Smooth muscle cell (in vitro differentiated cells): ENCODE measurements around the gene B3GALNT2. TPM values are rescaled to one million over a fixed set of nuclear protein-coding genes. Genes with fewer than 3 reads are reported as not detected.

Experiments used
- DNase-seq: peaks from one replicate; lab custom pipeline; 2025; ENCODE audit not compliant: unreplicated experiment; lab: John Stamatoyannopoulos, UW
- H2AFZ ChIP-seq: fragments of 200-600 bp; sonication (generic); 2 replicates; pipeline ENCODE4 v1.6.0; 2016; ENCODE audit warnings: antibody characterized with exemption, low read depth, mild to moderate bottlenecking
- H3F3A ChIP-seq: fragments of 200-600 bp; sonication (generic); 2 replicates; pipeline ENCODE4 v1.6.0; 2017; ENCODE audit warnings: antibody characterized with exemption, low read depth
- H3K27ac ChIP-seq: fragments of 200-600 bp; sonication (generic); 2 replicates; pipeline ENCODE4 v1.5.1; 2016; ENCODE audit warnings: low read depth, mild to moderate bottlenecking
- H3K27me3 ChIP-seq: fragments of 200-600 bp; sonication (generic); 2 replicates; pipeline ENCODE4 v1.6.1; 2016; ENCODE audit warnings: low read depth, mild to moderate bottlenecking
- H3K36me3 ChIP-seq: fragments of 200-600 bp; sonication (generic); 2 replicates; pipeline ENCODE4 v1.5.1; 2016; ENCODE audit warnings: low read depth
- H3K4me1 ChIP-seq: fragments of 200-600 bp; sonication (generic); 2 replicates; pipeline ENCODE4 v1.5.1; 2016; ENCODE audit warnings: low read depth
- H3K4me2 ChIP-seq: fragments of 200-600 bp; sonication (generic); 2 replicates; pipeline ENCODE4 v1.6.0; 2016; ENCODE audit warnings: mild to moderate bottlenecking
- H3K4me3 ChIP-seq: fragments of 200-600 bp; sonication (generic); 2 replicates; pipeline ENCODE4 v1.5.1; 2016; ENCODE audit warnings: mild to moderate bottlenecking
- H3K79me2 ChIP-seq: fragments of 200-600 bp; sonication (generic); 2 replicates; pipeline ENCODE4 v1.6.0; 2016; ENCODE audit warnings: low read depth, mild to moderate bottlenecking
- H3K9ac ChIP-seq: fragments of 200-600 bp; sonication (generic); 2 replicates; pipeline ENCODE4 v1.6.0; 2016; ENCODE audit warnings: low read depth
- H3K9me3 ChIP-seq: fragments of 200-600 bp; sonication (generic); replicated peaks from 2 replicates; pipeline ENCODE4 v1.5.1; 2016; ENCODE audit warnings: low read depth
- H4K20me1 ChIP-seq: fragments of 200-600 bp; sonication (generic); 2 replicates; pipeline ENCODE4 v1.6.0; 2016; ENCODE audit warnings: low read depth
- CTCF ChIP-seq: fragments of 200-600 bp; sonication (generic); IDR thresholded peaks from 2 replicates; pipeline ENCODE4 v1.5.1; 2017; ENCODE audit warnings: borderline replicate concordance, mild to moderate bottlenecking, antibody characterized with exemption; ENCODE audit not compliant: insufficient read depth, poor library complexity, severe bottlenecking
- WGBS: methylation state at CpG from one replicate; pipeline ENCODE4 v1.1.7; 2016; ENCODE audit warnings: low lambda C conversion rate; 5-methylcytosine and 5-hydroxymethylcytosine counted together
- polyA plus RNA-seq: library from polyadenylated mRNA; unstranded; fragments of >200 nt; fragmentation: Nextera tagmentation; extraction: Ambion mirVana; gene quantifications from 2 replicates; pipeline ENCODE4 v1.2.1, GENCODE V29; 2016
- total RNA-seq: library from RNA; depleted of rRNA; stranded (reverse); fragments of >200 nt; gene quantifications from 2 replicates; pipeline ENCODE4 v1.2.3, GENCODE V29; 2014

B3GALNT2 gene
- total and polyA plus RNA-seq, 2 experiments from 2014 or later, result 8.2 to 22.7 TPM

- no peaks in the 10 kb centered on the region for H3K27me3 ChIP-seq
- peak; percentile 5 for TF ChIP-seq CTCF
- no peak overlapping the region for H3K4me2 ChIP-seq
- no peaks in the 10 kb centered on the region for H3K4me1 ChIP-seq
- H3K9me3 ChIP-seq, result no peaks in the 10 kb centered on the region
- H3K79me2 ChIP-seq, result no peaks in the 10 kb centered on the region
- no peaks in the 10 kb centered on the region for H4K20me1 ChIP-seq
- WGBS, result 67% methylated on average over 13 of the region's 13 CpGs
- H3K4me3 ChIP-seq, result no peak overlapping the region
- DNase-seq, result no peak
- no peaks in the 10 kb centered on the region for H3K36me3 ChIP-seq
- no peak overlapping the region for H3K9ac ChIP-seq
- H3K27ac ChIP-seq, result no peak overlapping the region
- H2AFZ ChIP-seq, result no peak overlapping the region
- no peaks in the 10 kb centered on the region for H3F3A ChIP-seq
These were observed 7.4 kb upstream of the B3GALNT2 start for GRCh38 chr1:235511470-235512240.

GRCh38 chr1:235510823-235511222, 6.6 kb upstream of the B3GALNT2 start:
- Histone ChIP-seq H3K4me3 (no peak overlapping the region), H3K9me3 (no peaks in the 10 kb centered on the region), H3K27me3 (no peaks in the 10 kb centered on the region), H3F3A (peaks cover 5% of the 10 kb centered on the region), H3K4me2 (no peak overlapping the region), H4K20me1 (no peaks in the 10 kb centered on the region), H3K9ac (no peak overlapping the region), H3K4me1 (no peaks in the 10 kb centered on the region), H3K36me3 (no peaks in the 10 kb centered on the region), H3K79me2 (peaks cover 2% of the 10 kb centered on the region), H2AFZ (no peak overlapping the region), H3K27ac (no peak overlapping the region)
- 93% methylated on average over 6 of the region's 6 CpGs for WGBS
- DNase-seq, result no peak
- no peak for TF ChIP-seq CTCF

GRCh38 chr1:235507623-235508022, 3.4 kb upstream of the B3GALNT2 start:
- no peak for TF ChIP-seq CTCF
- no peak overlapping the region for H3K9ac ChIP-seq
- DNase-seq, result no peak
- H3K4me1 ChIP-seq, result peaks cover 4% of the 10 kb centered on the region
- peaks cover 1% of the 10 kb centered on the region for H4K20me1 ChIP-seq
- no peak overlapping the region for H3K4me2 ChIP-seq
- H3K9me3 ChIP-seq, result no peaks in the 10 kb centered on the region
- peaks cover 8% of the 10 kb centered on the region for H3F3A ChIP-seq
- H3K4me3 ChIP-seq, result no peak overlapping the region
- H3K36me3 ChIP-seq, result no peaks in the 10 kb centered on the region
- no peak overlapping the region for H3K27ac ChIP-seq
- 92% methylated on average over 3 of the region's 3 CpGs for WGBS
- H3K79me2 ChIP-seq, result peaks cover 7% of the 10 kb centered on the region
- no peaks in the 10 kb centered on the region for H3K27me3 ChIP-seq
- H2AFZ ChIP-seq, result no peak overlapping the region
